ENCODE measurements around the gene LGALS14.

GRCh38 chr19:39692166-39692565, 12.1 kb upstream of the LGALS14 start:
- TF ChIP-seq CTCF (IDR thresholded peaks at IDR 0.05; ENCODE audit: control extremely low read depth in 1 of 3, insufficient read depth in 1 of 3, low read depth in 1 of 3, low read length in 3 of 3) = no peak
- TF ChIP-seq EP300 (IDR thresholded peaks at IDR 0.05; ENCODE audit: borderline replicate concordance in 1 of 2, low read depth in 2 of 2, low read length in 2 of 2) = no peak
- no peak for TF ChIP-seq RFX5 (IDR thresholded peaks at IDR 0.05; ENCODE audit: borderline replicate concordance, low read depth, low read length)
- TF ChIP-seq MAFK (IDR thresholded peaks at IDR 0.05; ENCODE audit: low read depth, low read length) = no peak
- TF ChIP-seq POLR2A (IDR thresholded peaks at IDR 0.05; ENCODE audit: control extremely low read depth in 1 of 2, low read depth in 2 of 2, low read length in 2 of 2) = no peak
- TF ChIP-seq JUN (IDR thresholded peaks at IDR 0.05; ENCODE audit: low read depth, low read length) = no peak
- no peak for TF ChIP-seq GTF2F1 (IDR thresholded peaks at IDR 0.05; ENCODE audit: borderline replicate concordance, low read depth, low read length)
- no peak for TF ChIP-seq SP1 (IDR thresholded peaks at IDR 0.05; ENCODE audit: low read depth, low read length)
- no peak for TF ChIP-seq NANOG (IDR thresholded peaks at IDR 0.05; ENCODE audit: insufficient read depth, low read depth, low read length, poor library complexity, severe bottlenecking)

Measured in H1 (cell line).